H4 (cell line): ENCODE measurements around the gene TCF25. TPM values are rescaled to one million over a fixed set of nuclear protein-coding genes. Genes with fewer than 3 reads are reported as not detected.

ENCODE experiments used
- total RNA-seq: library from RNA; depleted of rRNA; stranded (reverse); fragments of >200 nt; shearing (Covaris generic); gene quantifications from 2 replicates; pipeline ENCODE4 v1.2.3, GENCODE V29; 2014; rRNA removed

TCF25 gene
- total RNA-seq, 1 experiment from 2014 or later = 95.7 TPM

Other genes with a start within 250 kb of the TCF25 start
- gene CHMP1A, start 215.9 kb upstream of the TCF25 start, total RNA-seq = 70.7 and 95.1 TPM in 2 replicates
- gene SPATA33, start 215.8 kb upstream of the TCF25 start, total RNA-seq = 6.4 and 9.9 TPM in 2 replicates
- 23.0 and 37.5 TPM in 2 replicates for gene CDK10, start 186.9 kb upstream of the TCF25 start, total RNA-seq
- 8.1 and 9.2 TPM in 2 replicates for gene SPATA2L, start 171.9 kb upstream of the TCF25 start, total RNA-seq
- gene VPS9D1, start 152.7 kb upstream of the TCF25 start, total RNA-seq = 4.1 and 6.0 TPM in 2 replicates
- gene ZNF276, start 152.1 kb upstream of the TCF25 start, total RNA-seq = 5.9 and 6.9 TPM in 2 replicates
- gene FANCA, start 56.9 kb upstream of the TCF25 start, total RNA-seq = 18.8 and 23.4 TPM in 2 replicates
- 4.6 and 5.0 TPM in 2 replicates for gene SPIRE2, start 45.1 kb upstream of the TCF25 start, total RNA-seq
- 1.1 and 1.8 TPM in 2 replicates for gene MC1R, start 45.3 kb downstream of the TCF25 start, total RNA-seq
- gene TUBB3, start 49.8 kb downstream of the TCF25 start, total RNA-seq = 217 and 304 TPM in 2 replicates
- gene DEF8, start 75.2 kb downstream of the TCF25 start, total RNA-seq = 53.9 and 68.6 TPM in 2 replicates
- 8.7 and 11.7 TPM in 2 replicates for gene DBNDD1, start 145.9 kb downstream of the TCF25 start, total RNA-seq
- not detected in 2 replicates for gene PRDM7, start 203.7 kb downstream of the TCF25 start, total RNA-seq